Activated CD4-positive, alpha-beta T cell treated with anti-CD3 and anti-CD28 coated beads for 24 hours (primary cell): Measurements from ENCODE around the gene LCP2.
"Not testable (repeated sequence)": the region's sequence is repeated elsewhere in the genome, so short reads cannot be mapped to it uniquely, and the experiment has no call there.

ENCODE experiments used
- DNase-seq, 2 donors: peaks; one replicate each; pipeline ENCODE4 v3.0.0-alpha.2; 2020; ENCODE audit warnings: low read depth in 2 of 2

LCP2 gene

DNA sequence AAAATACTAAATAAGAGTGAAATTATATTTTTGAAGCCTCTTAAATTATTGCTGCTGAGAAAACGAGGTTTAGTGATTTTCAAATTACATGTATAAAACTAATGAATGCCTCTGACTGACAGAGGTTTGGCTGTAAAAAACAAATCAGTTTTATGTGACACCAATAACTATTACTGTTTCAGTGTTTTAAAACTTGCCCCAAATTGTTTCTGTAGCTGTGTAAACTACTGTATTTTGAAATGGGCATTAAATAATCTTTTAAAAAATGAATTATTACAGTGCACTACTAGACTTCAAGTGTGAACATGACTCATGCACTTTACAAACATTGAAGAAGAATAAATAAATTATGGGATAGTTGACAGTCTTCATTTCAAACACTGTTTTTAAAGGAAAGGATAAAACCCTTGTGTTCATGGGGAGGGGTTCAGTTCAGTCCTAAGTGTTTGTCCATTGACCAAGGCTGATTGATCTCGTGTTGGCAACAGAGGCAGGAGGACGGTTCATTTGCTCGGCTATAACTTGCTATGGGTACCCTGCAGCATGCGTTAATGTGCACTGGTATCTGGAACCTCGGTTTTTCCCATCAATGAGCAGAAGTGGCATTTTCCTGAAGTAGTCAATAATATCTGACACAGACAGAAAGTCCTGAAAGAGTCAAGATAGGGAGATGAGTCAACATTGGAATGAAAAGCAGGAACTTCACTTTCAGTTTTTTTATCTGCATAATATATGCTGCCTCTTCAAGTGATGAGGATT lies 49.2 kb downstream of the LCP2 start:
- no peak for DNase-seq

DNA sequence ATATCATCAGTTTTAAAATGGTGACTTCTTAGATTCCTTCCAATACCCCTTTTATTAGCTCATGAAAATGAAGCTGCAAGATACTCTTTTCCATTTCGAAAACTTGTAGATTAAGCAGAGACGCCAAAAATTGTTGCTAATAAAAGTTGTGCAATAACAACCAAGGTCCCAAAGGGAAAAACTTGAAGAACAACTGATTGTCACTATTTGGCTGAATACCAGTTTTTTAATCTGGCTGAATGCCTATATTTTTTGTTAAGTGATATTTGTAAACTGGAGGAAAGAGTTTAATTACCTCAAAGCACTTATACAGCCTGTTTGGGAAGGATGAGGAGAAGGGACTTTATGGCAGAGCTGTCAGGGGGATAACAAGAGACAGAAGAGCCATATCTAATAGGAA lies 50.2 kb downstream of the LCP2 start:
- no peak for DNase-seq

DNA sequence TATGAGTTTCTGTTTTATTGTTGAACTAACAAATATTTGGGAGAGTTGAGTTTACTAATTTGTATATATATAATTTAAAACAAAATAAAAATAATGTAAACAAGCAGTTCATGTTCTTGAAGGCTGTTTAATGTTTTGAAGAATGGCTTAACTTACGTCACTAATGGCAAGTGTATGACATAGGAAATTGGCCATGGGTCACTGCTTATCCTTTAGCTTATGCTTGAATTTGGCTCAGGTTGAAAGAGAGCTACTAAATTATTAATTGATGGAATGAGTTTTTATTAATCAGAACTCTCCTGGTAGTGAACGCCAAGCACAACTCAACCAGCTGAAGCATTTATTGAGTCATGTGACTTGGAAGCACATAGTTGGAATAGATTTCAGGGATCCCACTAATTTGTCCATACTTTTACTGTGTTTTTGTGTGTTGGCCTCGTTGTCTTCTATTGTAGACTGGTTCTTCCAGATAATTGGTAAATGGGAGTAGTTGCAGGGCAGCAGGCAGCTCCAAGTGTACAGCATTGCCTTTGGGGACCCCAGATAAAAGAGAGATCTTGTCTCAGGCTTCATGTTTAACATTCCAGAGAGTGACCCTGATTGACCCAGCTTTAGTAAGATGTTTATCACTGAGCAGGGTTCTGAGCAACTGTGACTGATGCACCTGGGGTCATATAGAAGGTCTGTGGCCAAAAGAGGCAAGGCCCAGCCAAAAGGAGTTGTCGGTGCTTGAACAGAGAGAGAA lies 51.3 kb downstream of the LCP2 start:
- no peak for DNase-seq

DNA sequence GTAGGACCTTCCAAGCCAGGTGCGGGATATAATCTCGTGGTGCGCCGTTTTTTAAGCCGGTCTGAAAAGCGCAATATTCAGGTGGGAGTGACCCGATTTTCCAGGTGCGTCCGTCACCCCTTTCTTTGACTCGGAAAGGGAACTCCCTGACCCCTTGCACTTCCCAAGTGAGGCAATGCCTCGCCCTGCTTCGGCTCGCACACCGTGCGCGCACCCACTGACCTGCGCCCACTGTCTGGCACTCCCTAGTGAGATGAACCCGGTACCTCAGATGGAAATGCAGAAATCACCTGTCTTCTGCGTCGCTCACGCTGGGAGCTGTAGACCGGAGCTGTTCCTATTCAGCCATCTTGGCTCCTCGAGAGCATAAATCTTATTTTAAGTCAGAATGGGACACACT lies 52.1 kb downstream of the LCP2 start:
- not testable (repeated sequence) for DNase-seq

DNA sequence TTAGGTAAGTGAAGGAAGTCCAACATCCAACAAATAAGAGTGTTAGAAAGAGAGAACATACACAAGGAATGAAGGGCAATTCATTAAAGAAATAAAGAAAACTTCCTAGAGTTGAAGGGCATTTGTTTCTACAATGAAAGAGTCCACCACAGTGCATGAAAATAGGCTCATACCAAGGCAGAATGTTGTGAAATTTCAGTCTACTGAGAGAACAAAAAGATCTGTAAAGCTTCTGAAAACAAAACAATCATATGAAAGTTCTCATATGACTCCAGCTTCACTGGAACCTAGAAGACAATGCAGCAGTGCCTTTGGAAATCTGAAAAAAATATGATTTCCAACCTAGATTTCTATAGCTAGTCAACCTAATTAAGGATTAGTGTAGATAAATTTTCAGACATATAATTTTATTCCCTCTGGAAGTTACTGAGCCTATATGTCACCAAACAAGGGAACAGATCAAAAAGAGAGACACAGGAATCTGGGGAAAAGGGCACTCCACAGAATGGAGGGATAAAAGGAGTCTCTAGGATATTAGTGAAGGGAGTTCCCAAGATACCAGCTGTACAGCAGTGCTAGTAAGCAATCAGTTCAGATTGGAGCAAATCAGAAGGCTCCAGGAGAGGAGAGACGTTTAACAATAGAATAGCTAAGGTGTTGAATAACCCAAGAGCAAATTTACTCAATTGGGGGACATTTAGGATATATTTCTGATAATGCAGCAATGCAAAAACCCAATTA lies 59.0 kb downstream of the LCP2 start:
- DNase-seq = no peak

DNA sequence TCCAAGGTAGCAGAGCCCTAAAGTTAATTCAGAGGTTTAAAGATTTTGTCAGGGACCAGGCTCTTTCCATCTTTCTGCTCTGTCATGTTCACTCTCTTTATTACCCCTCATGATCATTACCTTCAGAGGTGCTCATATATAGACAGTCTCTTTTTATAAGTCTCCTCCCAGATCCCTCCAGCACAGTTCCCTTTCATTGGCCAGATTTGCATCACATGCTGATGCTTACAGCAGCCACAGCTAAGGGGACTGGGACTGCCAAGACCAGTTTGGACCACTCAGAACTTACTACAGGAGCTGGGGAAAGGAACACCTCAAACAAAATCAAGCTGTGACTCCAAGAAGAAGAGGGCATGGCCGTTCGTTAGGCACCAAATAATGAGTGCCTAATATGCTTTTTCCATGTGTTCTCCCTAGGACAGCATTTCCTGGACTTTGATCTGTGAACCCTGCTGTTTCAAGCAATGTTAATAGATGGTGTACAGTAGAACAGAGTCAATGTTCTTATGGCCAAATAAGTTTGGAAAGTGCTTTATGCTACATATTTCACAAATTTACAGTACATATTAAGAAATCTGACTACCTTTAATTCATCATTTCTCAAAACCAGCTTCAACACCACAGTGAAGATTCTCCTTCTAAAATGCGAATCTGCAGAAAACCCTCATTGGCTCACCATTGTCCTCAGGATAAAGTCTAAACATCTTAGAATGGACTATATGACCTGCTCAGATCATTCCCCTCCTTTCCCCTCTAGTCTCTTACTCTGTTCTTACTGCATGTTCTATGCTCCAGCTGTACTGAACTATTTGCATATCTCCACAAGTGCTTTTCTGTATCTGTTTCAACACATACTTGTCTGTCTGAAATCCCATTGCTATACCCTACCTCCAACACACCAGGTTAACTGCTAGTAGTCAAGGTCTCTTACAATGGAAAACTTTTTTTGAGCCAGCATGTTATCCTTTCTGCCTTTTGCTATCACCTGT lies 61.4 kb downstream of the LCP2 start:
- no peak for DNase-seq

DNA sequence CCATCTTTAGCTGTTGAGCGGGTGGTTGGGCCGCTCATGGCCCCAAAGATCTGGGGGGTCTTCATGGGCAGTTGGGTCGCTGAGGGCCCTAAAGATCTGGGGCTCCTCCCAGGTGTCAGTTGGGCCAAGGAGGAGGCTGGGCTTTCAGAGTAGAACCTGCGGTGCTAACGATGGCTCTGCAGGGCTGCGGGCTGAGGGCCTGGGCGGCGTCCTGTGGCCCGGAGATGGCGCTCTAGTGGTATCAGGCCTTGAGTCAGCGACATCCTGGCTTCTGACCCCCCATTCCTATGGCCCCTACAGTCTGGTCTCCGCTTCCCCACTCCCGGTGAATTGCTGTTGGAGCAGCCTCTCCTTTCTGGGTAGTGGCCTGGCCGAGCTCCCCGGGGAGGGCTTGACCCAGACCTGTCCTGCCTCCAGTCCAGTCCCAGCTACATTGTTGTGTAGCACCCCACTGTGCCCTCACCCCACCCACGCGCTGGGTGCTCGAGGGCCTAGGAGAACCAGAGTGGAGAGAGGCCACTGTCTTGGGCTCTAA lies 64.2 kb downstream of the LCP2 start:
- no peak for DNase-seq

DNA sequence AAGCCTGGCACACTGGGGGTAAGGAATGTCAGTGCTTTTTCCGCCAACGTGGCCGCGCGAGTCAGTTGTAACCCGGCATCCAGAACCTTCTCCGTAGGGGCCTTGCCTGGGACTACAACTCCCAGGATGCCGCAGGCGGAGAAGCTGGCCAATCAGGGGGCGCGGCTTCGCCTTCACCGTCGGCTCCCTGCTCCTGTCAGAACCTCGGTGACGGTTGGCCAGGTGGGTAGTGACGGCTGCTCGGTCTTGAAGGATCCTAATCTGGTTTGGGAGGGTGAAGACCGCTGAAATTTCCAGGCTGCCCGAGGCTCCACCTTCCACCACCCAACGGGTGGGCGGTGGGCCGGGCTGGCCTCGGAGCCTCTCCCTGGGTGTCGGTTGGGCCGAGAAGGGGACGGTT lies 64.8 kb downstream of the LCP2 start, which contains the start of gene C5orf58:
C5orf58 (plus strand) TSS at position 200 of the 400 bp plus-strand sequence. CDS start 1,992 bp downstream, outside the sequence.
- no peak for DNase-seq

DNA sequence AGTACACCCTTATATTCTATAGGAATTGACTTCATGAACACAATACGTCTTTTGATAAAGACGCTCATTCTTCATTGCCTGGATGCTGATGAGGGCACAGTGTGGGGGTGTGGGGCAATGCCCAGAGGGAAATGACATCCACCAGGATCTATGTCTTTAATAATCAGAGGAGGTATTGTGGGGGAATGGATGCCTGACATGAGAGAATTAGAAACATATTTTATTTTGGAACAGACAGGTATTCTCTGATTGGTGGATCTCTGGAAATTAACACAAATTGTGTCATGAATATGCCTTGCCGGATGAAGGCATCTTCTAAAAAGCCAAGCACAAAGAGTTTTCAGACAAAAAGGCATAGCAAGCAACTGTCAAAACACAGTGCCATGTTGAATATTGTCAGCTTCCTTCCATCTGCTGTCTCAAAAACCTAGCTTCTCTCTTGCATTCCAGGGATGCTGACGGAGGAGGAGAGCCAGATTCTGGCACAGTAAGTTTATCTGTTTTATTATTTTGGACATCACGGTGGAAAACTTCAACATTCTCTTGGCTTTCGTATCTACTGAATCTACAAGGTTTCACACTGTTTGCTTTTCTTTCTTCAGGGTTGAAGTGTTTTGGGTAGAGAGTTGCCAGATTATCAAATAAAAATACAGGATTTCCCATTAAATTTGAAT lies 68.7 kb downstream of the LCP2 start:
- no peak for DNase-seq

DNA sequence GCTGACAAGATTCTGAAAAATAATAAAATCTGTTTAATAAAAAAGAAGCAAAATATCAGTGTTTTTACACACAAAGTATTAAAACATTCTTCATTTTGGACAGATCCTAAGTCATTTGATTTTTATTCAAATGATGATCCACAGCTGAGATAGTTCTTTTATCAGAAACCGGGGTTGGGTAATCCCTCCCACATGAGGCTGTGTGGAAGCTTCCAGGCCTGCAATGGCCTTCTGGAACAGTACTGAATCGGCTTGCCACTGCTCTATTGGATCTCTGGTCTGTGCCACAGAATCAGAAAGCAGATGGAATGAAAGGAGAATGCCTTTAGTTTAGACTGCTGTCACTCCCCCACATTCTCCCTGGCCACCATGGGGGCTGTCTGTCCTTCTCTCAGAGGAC lies 70.9 kb downstream of the LCP2 start:
- DNase-seq = no peak

DNA sequence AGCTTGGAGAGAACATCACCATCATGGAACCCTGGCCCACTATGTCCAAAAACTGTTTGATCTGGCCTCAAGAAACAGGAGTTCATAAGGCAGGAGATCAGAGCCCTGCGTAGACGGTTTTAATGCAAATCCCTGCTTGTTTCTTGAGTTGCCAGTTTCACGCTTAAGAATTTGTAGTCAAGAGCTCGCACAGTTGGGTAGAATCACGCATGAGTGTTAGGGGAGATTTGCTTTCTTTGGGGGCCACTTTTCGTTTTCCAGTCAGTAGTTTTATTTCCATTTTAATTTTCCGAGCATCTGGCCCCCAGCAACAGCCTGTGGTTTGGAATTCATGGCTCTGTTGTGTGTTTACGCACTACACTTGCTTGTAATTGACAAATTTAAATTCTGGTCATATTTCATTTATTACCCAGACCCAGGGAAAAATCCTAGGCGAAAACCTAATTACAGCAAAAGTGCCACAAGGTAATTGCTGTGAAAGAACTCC lies 71.4 kb downstream of the LCP2 start:
- no peak for DNase-seq

DNA sequence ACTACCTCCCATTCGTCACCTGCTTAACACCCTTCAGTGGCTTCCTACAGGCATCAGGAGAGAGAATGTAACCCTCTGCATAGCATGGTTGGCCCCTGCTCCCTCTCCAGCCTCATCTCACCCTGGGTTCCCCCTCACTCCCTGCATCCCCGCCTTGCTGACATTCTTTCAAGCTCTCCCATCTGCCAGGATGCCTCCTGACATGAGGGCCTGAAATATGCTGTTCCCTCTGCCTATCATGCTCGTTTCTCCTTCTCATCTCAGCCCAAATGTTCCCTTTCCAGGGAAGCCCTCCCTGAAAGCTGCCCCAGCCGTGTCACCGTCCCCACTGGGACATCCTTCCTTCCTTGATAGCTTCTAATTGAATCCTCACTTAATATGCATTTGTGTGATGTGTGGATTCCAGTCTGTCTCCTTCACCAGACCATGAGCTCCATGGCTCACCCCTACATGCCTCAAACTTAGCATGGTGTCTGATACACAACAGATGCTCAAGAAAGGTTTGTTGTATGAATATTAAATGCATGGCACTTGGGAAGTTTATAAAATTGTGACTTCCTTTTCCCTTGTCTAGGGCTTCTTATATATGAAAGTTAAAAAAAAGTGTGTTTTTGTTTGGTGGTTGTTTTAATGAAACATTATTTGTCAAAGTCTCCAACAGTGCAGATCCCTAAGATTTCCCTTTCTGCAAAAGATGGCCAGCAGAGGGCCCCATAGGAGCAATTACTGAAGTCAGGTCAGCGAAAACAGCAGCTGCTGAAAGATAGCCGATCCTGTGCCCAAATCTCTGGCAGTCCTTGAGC lies 72.0 kb downstream of the LCP2 start:
- DNase-seq = peak; percentile 69

DNA sequence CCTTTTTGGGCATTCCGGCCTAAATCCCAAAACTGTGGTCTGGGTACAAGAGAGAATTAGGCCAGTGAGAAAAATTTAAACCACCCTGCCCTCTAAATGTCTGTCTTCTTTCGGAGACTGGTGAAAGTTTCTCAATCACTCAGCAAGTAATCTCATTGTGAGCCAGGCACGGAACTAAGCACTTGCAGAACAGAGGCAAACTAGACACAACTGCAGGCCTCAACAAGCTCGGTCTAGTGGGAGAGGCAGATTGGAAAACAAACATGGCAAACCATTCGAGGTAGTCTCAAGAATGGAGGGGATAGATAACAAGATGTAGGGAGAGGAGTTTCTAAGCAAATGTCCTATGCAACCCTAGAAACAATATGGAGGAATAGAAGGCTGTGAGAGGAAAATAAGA lies 73.7 kb downstream of the LCP2 start:
- DNase-seq = no peak

DNA sequence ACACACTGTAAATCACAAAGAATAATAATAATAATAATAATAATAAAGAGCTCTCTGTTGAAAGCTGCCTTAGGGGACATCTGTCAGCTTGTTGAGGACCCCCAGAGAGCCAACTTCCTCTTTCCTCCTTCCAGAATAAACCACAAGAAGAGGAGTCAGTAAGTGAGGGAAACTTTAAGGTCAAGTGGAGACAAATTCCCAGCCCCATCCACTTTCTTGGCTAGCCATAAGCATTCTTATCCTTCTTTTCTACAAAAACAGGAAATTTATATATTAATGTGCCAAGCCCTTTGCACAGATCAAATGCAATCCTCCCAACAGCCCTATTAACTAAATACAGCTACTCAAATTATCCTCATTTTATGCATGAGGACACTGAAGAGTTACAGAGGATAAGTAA lies 74.2 kb downstream of the LCP2 start:
- no peak for DNase-seq

DNA sequence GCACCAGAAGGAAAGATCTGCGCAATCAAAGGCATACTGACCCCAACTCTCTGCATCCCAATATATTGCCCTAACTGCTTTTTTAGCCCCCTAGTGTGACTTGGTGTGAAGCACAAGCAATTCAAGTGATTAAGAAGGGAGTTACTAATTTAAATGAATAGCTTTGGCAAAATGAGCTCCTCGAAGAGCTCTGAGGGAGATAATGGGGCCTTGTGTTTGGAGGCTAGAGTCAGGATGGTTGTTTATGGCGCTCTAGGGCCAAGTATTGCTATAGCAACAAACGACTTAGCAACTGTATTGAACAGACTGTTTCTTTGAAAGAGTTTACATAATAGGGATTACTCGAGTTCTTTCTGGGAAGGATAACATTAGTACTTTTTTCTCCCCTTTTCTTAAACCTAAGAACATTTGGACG lies 76.2 kb downstream of the LCP2 start:
- no peak for DNase-seq

DNA sequence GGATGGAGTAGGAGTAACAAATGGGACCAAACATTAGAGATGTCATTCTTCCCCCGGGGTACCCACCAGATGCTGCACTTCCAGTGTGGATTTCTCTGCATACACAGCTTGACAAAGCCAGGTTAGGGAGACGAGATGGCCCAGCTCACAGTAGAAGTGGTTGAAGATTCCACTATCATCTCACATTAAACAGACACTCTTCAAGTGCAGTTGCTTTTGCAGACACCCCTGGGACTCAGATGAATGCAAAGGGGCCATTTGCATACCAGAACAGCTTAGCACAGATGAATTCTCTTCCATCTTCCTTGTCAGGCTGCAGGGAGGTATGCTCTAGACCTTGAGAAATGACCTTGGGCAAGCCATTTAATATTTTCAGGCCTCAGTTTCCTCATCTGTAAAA lies 77.4 kb downstream of the LCP2 start:
- DNase-seq = no peak

DNA sequence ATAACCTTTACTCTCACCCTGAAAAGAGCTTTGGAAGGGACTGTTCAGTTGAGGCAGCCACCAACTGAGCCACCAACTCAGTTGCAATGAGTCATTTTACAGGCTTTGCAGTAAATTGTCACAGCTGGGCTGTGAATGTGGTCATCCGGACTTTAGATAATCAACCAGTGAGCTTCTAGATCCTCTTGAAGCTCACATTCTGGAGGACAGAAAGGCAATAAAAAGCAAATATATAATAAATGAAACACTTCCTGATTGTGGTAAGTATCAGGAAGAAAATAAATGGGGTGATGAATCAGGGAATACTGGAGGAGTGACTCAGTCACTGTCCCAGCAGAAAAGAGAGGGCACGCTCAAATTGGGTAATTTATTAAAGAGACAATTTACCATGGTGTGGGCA lies 78.0 kb downstream of the LCP2 start:
- DNase-seq = no peak

DNA sequence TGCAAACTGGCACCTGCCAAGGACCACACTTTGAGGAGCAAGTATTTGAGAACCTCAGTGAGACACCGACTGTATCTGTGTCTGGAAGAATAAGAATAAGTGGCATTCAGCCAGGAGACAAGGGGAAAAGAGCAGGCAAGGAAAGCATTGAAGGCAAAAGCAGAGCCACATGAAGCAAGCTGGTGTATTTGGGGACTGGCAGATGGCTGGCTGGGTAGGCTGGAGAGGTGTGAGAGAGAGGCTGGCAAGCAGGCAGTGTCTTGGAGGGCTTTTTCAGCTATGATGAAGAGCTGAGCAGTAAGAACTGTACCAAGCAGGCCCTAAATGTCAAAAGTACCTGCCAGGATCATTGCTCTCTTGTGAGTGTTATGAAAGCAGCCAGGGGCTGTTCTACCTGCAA lies 78.9 kb downstream of the LCP2 start:
- no peak for DNase-seq

DNA sequence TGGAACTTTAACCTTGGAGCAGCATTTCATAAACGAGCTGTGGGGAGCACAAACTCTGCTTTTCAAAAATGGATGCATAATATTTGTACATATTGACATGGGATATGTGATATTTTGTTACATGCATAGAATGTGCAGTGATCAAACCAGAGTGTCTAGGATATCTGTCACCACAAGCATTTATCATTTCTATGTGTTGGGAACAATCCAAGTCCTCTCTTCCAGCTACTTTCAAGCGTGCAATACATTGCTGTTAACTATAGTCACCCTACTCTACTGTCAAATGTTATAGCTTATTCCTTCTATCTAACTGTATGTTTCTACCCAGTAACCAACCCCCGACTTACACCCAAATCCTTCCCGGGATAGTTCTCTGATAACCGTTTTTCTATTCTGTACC lies 79.7 kb downstream of the LCP2 start:
- no peak for DNase-seq
